Right cardiac atrium (tissue), 5 donors: ENCODE measurements around the gene XXYLT1. TPM values are rescaled to one million over a fixed set of nuclear protein-coding genes. Genes with fewer than 3 reads are reported as not detected.
"Not testable (repeated sequence)": the region's sequence is repeated elsewhere in the genome, so short reads cannot be mapped to it uniquely, and the experiment has no call there.

Experiments
- ATAC-seq, 2 donors: fragments of 200-7000 bp; cut with Tn5 transposase; one replicate each; pipeline versions ENCODE4 v1.8.0 to v1.9.1; 2020; ENCODE audit warnings: moderate library complexity in 2 of 2, mild to moderate bottlenecking in 1 of 2
- DNase-seq, 3 donors: peaks; one replicate each; pipeline ENCODE4 v3.0.0-alpha.2; 2020
- H3K27ac ChIP-seq: one replicate; pipeline ENCODE4 v1.5.1; 2013; ENCODE audit warnings: mild to moderate bottlenecking, low read length, control low read depth, moderate library complexity
- H3K27me3 ChIP-seq: one replicate; pipeline ENCODE4 v1.6.1; 2013; ENCODE audit not compliant: control insufficient read depth, insufficient read depth
- H3K4me1 ChIP-seq: one replicate; pipeline ENCODE4 v1.6.1; 2013; ENCODE audit warnings: low read length; ENCODE audit not compliant: control insufficient read depth, insufficient read depth
- H3K4me3 ChIP-seq: one replicate; pipeline ENCODE4 v1.5.1; 2013; ENCODE audit warnings: low read length, control low read depth
- H3K9me3 ChIP-seq: one replicate; pipeline ENCODE4 v1.6.1; 2013; ENCODE audit warnings: low read length; ENCODE audit not compliant: control insufficient read depth
- WGBS: extraction: QIAGEN DNeasy Blood & Tissue Kit; methylation state at CpG from one replicate; pipeline ENCODE4 v1.1.7; 2013; 5-methylcytosine and 5-hydroxymethylcytosine counted together
- intact Hi-C, 4 donors: fragments of 100-400 bp; cut with DNase I; formaldehyde crosslinking; loops; one replicate each; pipeline versions ENCODE4 v1.11.0 to v1.14.0; 2022 to 2023
- polyA plus RNA-seq: library from polyadenylated mRNA; stranded (reverse); fragments of 200-250 nt; gene quantifications from one replicate; pipeline ENCODE4 v1.2.3, GENCODE V29; 2013
- total RNA-seq, 4 donors: library from RNA; stranded (reverse); fragmentation: NEBNext Ultra II Directional; extraction: Animal tissue kit (Norgen Biotek cat#: 25700); gene quantifications; one replicate each; pipeline ENCODE4 v1.2.1, GENCODE V29; 2021
- donor health status: healthy with polysubstance abuse.
- donor health status: DM: no; HTN: yes; CAD: no.
- donor health status: DM: no; HTN: no; CAD: no.
- donor health status: DM: no; HTN: yes; CAD: no; lungs with severe emphysema.
- donor health status: DM: yes; HTN: yes; CAD: no.

Gene XXYLT1
- total and polyA plus RNA-seq, 5 donors: 3.3 to 6.2 (median 4.3) TPM

DNA sequence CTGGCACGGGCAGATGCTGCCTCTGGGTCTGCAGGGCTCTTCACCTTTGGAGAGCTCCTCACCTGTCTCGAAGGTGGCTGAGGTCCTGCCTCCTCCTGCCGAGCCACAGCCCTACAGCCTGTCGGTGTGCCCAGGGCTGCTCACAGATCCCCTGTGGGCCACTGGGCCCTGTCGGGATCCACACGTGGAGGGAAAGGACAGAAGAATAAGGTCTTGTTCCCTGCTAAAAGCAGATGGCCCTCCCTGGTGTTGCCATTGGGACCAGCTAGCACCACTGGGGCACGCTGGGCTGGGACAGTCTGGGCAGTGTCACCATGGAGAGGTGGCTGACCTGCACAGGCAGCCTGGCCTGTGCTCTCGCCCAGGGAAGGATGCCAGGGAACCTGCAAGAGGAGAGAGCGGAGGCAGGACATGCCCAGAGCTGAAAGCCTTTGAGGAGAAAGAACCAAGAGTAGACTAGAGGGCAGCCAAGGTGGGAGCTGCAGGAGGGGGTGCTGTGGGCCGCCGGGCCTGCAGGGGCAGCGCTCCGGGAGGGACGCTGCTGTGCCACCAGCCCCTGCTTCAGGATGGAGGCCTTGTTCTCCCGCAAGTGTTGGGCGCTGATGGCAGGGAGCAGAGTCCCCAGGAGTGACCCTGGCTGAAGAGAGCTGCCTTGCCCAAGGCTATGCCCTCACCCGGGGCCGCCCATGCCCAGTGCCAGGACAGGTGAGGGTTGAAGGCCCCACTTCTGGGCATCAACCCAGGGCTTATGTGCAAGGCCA, 210.2 kb downstream of the XXYLT1 start:
- DNase-seq: peak in 1 of 3 donors; percentile 3
- WGBS: 93% methylated on average over 18 of the region's 18 CpGs
- H3K27ac ChIP-seq: no peak overlapping the region

DNA sequence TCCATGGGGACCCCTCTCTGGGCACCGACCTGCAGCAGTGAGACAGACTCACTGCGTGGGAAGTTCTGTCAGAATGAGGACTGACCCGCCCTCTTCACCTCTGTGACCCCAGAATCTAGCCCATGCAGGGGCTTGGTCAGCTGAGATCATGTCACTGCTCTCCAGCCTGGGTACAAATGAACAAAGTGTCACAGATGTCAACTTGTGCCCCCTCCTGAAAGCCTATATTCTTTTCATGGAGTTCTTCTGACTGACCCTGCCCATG, 210.8 kb downstream of the XXYLT1 start:
- no peak for ATAC-seq
- DNase-seq: no peak
- H3K4me3 ChIP-seq: no peak overlapping the region
- H3K27ac ChIP-seq: no peak overlapping the region
- H3K4me1 ChIP-seq: no peaks in the 10 kb centered on the region
- no peaks in the 10 kb centered on the region for H3K27me3 ChIP-seq
- WGBS: 95% methylated on average over 3 of the region's 3 CpGs
- intact Hi-C loops: no loop called here
- no peaks in the 10 kb centered on the region for H3K9me3 ChIP-seq

More for the DNA sequence above, 210.2 kb downstream of the XXYLT1 start:
- Histone ChIP-seq H3K4me1 (no peaks in the 10 kb centered on the region), H3K27me3 (no peaks in the 10 kb centered on the region), H3K4me3 (no peak overlapping the region), H3K9me3 (no peaks in the 10 kb centered on the region)
- ATAC-seq: no peak
- intact Hi-C loops: no loop called here

DNA sequence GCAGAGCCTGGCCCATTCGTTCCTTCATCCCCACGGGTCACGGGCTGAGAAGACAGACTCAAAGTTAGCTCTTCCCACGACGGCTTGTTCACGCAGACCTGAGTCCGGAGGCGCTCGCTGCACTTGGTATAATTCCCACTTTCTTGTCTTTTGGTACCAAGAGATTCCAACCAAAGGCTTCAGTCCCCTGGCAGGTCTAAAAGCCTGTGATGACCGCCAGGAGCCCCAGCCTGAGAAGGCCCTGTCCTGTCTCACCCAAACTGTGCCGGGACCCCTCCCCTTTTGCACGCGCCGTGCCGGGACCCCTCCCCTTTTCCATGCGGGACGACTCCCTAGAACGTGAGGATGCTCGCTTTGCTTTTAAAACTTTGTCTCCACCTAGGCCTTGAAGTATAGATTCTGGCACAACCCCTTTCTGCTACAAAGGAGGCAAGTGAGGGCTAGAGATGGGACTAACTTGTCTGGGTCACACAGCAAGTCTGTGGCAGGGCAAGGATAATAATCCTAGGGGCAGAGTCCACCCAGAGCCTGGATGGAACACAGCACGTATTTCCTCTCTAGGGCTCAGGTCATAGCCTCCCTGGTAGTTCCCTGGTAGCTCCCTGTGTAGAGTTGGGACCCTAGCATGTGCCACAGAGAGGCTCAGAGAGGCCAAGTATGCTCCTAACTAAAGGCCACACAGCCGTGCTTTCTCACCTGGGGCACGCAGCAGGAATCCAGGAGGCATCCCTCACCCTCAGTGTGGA, 211.3 kb downstream of the XXYLT1 start:
- 87% methylated on average over 22 of the region's 22 CpGs for WGBS
- no peaks in the 10 kb centered on the region for H3K9me3 ChIP-seq
- H3K4me3 ChIP-seq: no peak overlapping the region
- H3K27ac ChIP-seq: no peak overlapping the region
- no peaks in the 10 kb centered on the region for H3K27me3 ChIP-seq
- intact Hi-C loops: no loop called here
- DNase-seq (no peak), ATAC-seq (no peak)
- no peaks in the 10 kb centered on the region for H3K4me1 ChIP-seq

DNA sequence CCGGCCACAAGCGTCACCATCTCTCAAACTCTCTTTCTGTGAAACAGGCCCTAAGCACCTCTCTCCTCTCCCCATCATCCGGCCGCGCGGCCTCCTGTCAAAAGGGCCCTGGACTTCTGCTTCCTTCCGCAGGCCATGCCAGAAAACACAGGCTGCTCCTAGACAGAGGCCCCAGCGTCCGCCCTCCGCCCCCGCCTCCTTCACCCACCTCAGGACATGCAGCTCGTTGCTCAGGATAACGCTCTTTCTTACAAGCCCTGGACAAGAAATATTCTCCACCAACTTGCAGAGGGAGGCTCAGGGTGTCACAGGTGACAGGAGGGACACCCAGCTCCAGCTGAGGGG, 212.0 kb downstream of the XXYLT1 start:
- H3K27ac ChIP-seq: no peak overlapping the region
- H3K4me3 ChIP-seq: no peak overlapping the region
- 53% methylated on average over 13 of the region's 13 CpGs for WGBS
- H3K4me1 ChIP-seq: no peaks in the 10 kb centered on the region
- intact Hi-C loops: no loop called here
- H3K9me3 ChIP-seq: no peaks in the 10 kb centered on the region
- DNase-seq (peak; percentile 64 to 86 (median 83)), ATAC-seq (peak; percentile 63 to 89)
- H3K27me3 ChIP-seq: no peaks in the 10 kb centered on the region

DNA sequence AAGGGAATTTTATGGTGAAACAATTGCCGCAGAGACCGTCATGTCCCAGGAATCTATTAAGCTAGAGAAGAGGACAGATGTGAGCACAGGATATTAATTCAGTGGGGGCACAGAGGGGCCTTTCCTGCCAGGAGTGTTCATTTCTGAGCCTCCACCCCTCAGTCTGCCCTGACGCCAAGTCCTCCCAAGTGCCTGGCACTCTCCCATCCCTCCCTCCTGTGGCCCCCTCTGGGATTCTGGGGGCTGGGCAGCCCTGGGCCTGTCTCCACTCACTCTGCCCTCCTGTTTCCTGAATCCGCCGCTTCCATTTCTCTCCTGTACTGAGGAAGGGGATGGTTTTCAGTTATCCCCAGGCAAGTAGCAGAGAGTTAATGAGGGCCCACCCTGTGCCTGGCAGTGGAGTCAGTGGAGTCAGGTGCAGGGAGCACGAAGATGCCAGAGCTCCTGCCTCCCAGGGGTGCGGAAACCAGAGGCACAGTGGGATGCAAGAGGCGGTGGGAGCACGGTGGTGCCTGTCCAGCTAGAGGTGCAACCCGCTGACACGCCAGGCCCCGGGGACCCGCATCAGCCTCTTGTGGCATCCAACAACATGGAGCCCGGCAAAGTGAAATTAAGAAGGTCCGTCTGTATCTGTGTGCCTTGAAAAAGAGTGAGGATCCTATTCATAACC, 212.5 kb downstream of the XXYLT1 start:
- no peaks in the 10 kb centered on the region for H3K9me3 ChIP-seq
- no peaks in the 10 kb centered on the region for H3K4me1 ChIP-seq
- H3K4me3 ChIP-seq: no peak overlapping the region
- ATAC-seq (peak; percentile 5 to 14), DNase-seq (peak in 1 of 3 donors; percentile 22)
- intact Hi-C loops: no loop called here
- no peaks in the 10 kb centered on the region for H3K27me3 ChIP-seq
- 81% methylated on average over 15 of the region's 15 CpGs for WGBS
- no peak overlapping the region for H3K27ac ChIP-seq

DNA sequence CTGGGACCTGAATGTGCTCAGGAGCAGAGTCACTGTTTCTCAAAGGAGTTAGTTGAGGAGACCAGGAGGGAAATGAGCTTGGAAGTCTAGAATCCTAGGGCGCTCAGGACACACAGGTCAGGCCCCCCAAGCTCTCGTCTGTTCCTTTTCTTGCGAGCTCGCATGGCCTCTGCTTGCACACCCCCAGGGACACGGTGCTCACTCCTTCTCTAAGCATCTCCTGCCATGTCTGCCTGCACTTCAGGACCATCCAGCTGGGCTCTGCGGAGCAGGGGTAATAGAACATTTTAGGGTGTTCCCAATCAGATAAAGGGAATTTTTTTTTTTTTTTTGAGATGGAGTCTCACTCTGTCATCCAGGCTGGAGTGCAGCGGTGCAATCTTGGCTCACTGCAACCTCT, 213.2 kb downstream of the XXYLT1 start:
- intact Hi-C loops: no loop called here
- H3K4me1 ChIP-seq: no peaks in the 10 kb centered on the region
- no peaks in the 10 kb centered on the region for H3K9me3 ChIP-seq
- no peak overlapping the region for H3K4me3 ChIP-seq
- no peaks in the 10 kb centered on the region for H3K27me3 ChIP-seq
- H3K27ac ChIP-seq: no peak overlapping the region
- DNase-seq (no peak), ATAC-seq (no peak)
- WGBS: 96% methylated on average over 7 of the region's 7 CpGs

DNA sequence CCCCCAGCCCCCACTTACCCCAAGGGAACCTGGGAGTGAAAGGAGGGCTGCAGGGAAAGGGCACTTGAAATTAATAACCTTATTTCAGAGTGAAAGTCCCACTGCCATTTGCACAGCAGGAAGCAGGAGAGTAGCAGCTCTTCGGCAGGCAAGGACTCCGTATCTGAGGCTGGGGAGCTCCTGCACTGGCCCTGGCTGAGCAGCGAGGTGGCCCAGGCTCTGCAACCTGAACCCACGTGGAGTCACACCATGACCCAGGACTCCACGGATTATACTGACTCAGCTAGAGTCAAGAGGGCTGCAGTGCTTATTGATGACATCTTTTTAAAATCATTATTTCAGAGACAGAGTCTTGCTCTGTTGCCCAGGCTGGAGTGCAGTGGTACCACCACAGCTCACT, 214.5 kb downstream of the XXYLT1 start:
- Histone ChIP-seq H3K9me3 (no peaks in the 10 kb centered on the region), H3K4me1 (no peaks in the 10 kb centered on the region), H3K27ac (no peak overlapping the region), H3K27me3 (no peaks in the 10 kb centered on the region), H3K4me3 (no peak overlapping the region)
- ATAC-seq (no peak), DNase-seq (no peak)
- intact Hi-C loops: no loop called here
- 80% methylated on average over 5 of the region's 5 CpGs for WGBS

DNA sequence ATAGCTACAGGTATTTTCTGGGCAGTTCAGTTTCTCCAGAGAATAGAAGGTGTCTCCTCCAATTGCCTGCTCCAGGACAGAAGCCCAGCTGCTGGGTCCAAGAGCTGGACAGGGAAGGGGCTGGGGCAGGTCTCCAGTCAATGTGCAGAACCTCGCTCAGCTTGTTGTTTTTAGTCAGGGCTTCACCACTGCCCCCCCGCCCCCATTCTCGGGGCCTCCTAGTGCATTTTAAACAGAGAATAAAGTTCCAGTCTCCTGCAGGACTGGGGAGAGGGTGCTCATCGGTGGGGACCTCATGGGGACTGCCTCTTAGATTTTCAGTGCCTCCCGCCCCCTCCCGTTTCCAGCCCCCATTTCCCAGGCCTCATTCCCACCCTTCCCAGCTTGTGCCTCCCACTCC, 216.6 kb downstream of the XXYLT1 start:
- H3K27me3 ChIP-seq: no peaks in the 10 kb centered on the region
- DNase-seq: peak in 1 of 3 donors; percentile 26
- no peaks in the 10 kb centered on the region for H3K4me1 ChIP-seq
- H3K9me3 ChIP-seq: no peaks in the 10 kb centered on the region
- intact Hi-C loops: no loop called here
- ATAC-seq: no peak
- no peak overlapping the region for H3K27ac ChIP-seq
- WGBS: 76% methylated on average over 6 of the region's 6 CpGs
- no peak overlapping the region for H3K4me3 ChIP-seq

DNA sequence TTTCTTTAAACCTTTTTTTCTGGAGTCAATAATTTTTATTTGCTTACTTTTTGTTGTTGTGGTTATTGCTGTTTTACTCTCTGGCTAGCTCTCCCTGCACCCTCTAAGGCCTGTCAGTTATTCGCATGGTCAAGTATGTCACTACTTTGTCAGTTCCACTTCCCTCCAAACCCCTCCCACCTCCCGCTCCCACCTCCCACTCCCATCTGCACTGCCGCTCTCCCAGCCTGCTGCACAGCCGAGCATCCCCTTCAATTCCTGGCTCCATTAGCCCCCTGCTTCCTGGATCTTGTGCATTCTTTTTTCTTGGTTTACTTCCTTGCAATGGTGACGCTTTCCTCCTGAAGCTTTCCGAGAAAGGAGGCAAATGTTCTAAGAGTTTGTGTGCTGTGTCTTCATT, 218.0 kb downstream of the XXYLT1 start:
- WGBS: 51% methylated on average over 6 of the region's 6 CpGs
- Histone ChIP-seq H3K9me3 (no peaks in the 10 kb centered on the region), H3K4me1 (no peaks in the 10 kb centered on the region), H3K27me3 (no peaks in the 10 kb centered on the region), H3K4me3 (no peak overlapping the region), H3K27ac (no peak overlapping the region)
- DNase-seq (no peak), ATAC-seq (no peak)
- intact Hi-C loops: no loop called here

DNA sequence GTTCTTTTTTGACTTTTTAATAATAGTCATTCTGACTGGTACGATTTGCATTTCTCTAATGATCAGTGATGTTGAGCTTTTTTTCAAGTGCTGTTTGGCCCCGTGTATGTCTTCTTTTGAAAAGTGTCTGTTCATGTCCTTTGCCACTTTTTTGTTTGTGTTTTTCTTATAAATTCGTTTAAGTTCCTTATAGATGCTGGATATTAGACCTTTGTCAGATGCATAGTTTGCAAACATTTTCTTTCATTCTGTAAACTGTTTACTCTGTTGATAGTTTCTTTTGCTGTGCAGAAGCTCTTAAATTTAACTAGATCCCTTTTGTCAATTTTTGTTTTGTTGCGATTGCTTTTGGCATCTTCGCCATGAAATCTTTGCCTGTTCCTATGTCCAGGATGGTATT, 220.7 kb downstream of the XXYLT1 start:
- ATAC-seq, H3K4me3 ChIP-seq, DNase-seq, intact Hi-C loops, H3K27me3 ChIP-seq, H3K9me3 ChIP-seq, H3K4me1 ChIP-seq, H3K27ac ChIP-seq: not testable (repeated sequence)
- 90% methylated on average over 5 of the region's 5 CpGs for WGBS
